ENCODE results near the gene PAX2.

GRCh38 chr10:100775386-100775785, 30.0 kb downstream of the PAX2 start:
- TF ChIP-seq CTCF (IDR thresholded peaks at IDR 0.05; ENCODE audit: low read depth, low read length, missing input control): no peak
- no peak for TF ChIP-seq ATF3 (IDR thresholded peaks at IDR 0.05)
- TF ChIP-seq RAD21 (IDR thresholded peaks at IDR 0.05): no peak
- no peak for TF ChIP-seq MAX (IDR thresholded peaks at IDR 0.05)
- no peak for TF ChIP-seq TAF1 (conservative IDR thresholded peaks at IDR 0.05)
- TF ChIP-seq YY1 (IDR thresholded peaks at IDR 0.05): no peak

All from liver (tissue), 3 donors.